Colon (tissue), 2 donors: ENCODE measurements around the gene RUFY1.
"Not testable (repeated sequence)": the region's sequence is repeated elsewhere in the genome, so short reads cannot be mapped to it uniquely, and the experiment has no call there.

Experiments
- FAIRE-seq: peaks from 2 replicates; lab custom pipeline; 2012; peaks lifted over from hg19 to GRCh38; lab: Jason Lieb, UNC
- donor health status: control.
- donor health status: control.

Gene RUFY1

GRCh38 chr5:179550511-179551342 is at the start of gene RUFY1:
Gene RUFY1, plus strand, starts transcription at chr5:179550554. Its CDS starts 16 bp downstream, at chr5:179550570.
- FAIRE-seq: no peak

- FAIRE-seq: not testable (repeated sequence)
These were observed 48.4 kb upstream of the RUFY1 start for GRCh38 chr5:179501997-179502396.

GRCh38 chr5:179502420-179502819 is 47.9 kb upstream of the RUFY1 start:
- not testable (repeated sequence) for FAIRE-seq

GRCh38 chr5:179504191-179504590 is 46.2 kb upstream of the RUFY1 start:
- FAIRE-seq: no peak

- FAIRE-seq: no peak
These were observed 45.6 kb upstream of the RUFY1 start for GRCh38 chr5:179504600-179505396.

DNA sequence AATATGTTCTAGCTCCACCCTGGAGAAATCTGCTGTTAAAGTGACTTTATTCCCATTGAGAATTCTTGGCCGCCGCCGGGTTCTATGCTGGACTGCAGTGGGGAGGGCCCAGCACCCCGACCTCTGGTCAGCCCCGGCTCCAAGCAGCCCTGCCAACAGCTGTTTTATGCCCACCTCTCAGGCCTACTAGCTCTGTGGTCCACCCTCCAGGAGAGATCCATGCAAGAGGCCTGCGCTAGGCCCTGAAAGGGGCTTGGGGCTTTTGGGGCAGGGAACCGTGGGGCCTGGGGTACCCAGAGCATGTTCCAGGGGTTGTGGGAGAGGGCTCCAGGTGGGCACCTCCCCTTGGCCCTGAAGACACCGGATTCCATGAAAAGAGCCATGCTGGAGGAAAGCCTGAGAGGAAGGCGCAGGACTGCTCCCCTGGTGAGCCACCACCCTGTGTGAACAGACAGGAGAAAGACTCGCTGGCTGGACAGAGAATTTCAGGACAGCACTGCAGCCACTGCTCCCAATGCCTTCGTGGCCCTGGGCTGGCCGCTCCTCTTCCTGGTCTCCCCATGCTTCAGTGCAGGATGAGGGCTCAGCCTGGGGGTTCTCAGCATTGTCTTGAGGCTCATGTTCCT is 44.6 kb upstream of the RUFY1 start:
- FAIRE-seq: no peak

DNA sequence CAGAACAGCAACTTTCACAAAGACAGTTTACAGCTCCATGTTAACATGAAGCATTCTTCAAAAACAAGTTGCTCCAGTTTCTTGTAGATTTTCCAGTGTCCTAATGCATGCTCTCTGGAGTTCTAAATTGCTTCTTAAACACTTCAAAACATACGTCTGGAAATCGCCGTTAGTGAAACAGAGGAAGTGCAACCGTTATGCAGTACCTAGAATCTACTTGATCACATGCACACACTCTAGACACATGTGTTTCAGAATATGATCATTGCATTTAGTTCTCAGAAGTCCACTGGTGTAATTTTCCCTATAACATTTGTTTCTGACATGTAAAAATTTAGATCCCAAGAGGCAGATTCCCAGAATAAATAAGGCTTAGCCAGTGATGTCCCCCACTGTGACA is 41.1 kb upstream of the RUFY1 start:
- FAIRE-seq: no peak

DNA sequence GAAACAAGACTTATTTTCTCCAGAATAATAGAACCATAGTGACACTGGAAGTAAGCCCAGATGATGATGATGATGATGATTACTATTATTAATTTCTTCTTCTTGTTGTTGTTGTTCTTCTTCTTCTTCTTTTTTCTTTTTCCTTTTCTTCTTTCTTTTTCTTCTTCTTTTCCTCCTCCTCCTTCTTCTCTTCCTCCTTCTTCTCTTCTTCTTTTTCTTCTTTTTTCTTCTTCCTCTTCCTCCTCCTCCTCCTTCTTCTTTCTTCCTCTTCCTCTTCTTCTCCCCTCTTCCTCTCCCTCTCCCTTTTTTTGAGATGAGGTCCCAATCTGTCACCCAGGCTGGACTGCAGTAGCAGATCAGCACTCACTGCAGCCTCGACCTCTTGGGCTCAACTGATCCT is 40.5 kb upstream of the RUFY1 start:
- no peak for FAIRE-seq

- FAIRE-seq: no peak
These were observed 37.8 kb upstream of the RUFY1 start for GRCh38 chr5:179512452-179513000.

DNA sequence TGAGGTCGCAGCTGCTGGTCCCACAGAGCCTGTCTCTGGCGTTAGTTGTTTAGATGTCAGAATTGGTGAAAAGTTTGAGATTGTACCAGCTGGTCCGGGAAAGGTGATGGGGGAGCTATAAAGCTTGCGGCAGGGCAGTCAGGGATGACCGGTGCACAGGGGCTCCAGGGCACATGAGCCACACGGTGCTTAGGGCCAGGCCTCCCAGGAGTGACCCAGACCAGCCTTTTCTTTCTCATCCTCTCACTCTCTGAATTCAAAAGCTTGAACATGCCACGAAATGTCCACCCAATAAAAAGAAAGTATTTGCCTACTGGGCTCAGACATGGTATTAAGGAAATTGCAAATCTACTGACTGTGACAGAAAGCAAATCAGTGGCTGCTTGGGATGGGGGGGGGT is 34.9 kb upstream of the RUFY1 start:
- FAIRE-seq: not testable (repeated sequence)

- no peak for FAIRE-seq
These were observed 34.1 kb upstream of the RUFY1 start for GRCh38 chr5:179516221-179516620.

GRCh38 chr5:179517746-179518145 is 32.6 kb upstream of the RUFY1 start:
- not testable (repeated sequence) for FAIRE-seq

GRCh38 chr5:179518369-179518768 is 32.0 kb upstream of the RUFY1 start:
- not testable (repeated sequence) for FAIRE-seq

GRCh38 chr5:179519416-179520070 is 30.8 kb upstream of the RUFY1 start:
- FAIRE-seq: not testable (repeated sequence)

- FAIRE-seq: not testable (repeated sequence)
These were observed 28.2 kb upstream of the RUFY1 start for GRCh38 chr5:179522107-179522506.

GRCh38 chr5:179526978-179527377 is 23.4 kb upstream of the RUFY1 start:
- FAIRE-seq: no peak

DNA sequence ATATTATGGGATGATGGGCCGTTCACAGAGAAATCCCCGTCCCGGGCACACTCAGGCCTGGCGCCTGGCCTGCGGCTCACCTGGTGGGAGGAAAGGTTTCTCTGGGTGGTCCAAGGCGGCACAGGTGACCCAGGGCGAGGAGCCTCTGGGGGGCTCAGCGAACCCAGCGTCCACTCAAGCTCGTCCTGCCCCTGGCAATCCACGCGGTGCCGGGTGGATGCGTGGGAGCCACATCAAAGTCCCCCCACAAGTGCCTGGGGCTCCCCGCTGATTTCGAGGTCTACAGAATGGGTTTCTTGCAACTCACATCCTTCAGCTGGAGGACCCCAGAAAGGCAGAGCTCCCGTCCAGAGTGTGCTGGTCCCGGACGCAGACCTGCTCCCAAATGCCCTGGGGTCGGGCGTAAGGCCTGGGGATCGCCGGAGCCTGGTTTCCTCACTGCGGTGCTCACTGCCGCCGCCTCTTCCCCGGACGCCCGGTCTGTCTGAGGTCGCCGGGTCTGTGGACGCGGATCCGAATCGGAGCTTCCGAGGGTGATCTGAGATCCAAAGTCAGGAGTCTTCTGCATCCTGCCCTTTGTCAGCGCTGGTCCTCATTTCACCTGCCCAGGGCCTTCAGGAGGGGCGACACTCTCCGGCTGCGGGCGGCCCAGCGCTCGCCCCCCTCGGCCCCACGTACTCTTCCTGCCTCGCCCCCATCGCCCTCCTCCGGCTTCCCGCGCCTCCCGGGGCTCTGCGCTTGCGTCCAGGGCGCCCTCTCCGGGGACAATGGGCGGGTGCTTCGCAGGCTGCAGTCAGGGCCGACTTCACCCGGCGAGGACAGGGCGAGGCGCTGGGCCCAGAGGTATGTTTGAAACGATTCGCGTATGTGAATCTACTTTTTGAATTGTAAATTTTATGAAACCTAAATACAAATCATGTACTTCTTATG is 20.0 kb upstream of the RUFY1 start:
- no peak for FAIRE-seq

- no peak for FAIRE-seq
These were observed 17.3 kb upstream of the RUFY1 start for GRCh38 chr5:179533024-179533423.

DNA sequence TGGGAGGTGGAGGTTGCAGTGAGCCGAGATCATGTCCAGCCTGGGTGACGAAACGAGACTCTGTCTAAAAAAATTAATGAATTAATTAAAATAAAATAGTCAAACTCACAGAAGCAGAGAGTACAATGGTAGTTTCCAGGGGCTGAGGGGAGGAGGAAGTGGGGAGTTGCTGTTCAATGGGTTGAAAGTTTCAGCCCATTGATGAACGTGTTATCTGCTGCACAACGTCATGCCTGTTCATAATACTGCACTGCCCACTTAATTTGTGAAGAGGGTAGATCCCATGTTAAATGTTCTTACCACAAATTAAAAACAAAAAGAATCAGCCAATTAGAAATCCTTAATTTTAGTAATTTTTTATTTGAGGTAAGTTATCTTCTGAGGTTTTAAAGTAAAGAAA is 16.4 kb upstream of the RUFY1 start:
- FAIRE-seq: no peak

- FAIRE-seq: no peak
These were observed 15.9 kb upstream of the RUFY1 start for GRCh38 chr5:179534431-179534830.

- FAIRE-seq: no peak
These were observed 13.7 kb upstream of the RUFY1 start for GRCh38 chr5:179536676-179537075.
